GM12878 (cell line): ENCODE results near the gene SSU72. TPM values are rescaled to one million over a fixed set of nuclear protein-coding genes. Genes with fewer than 3 reads are reported as not detected.
A peak's percentile ranks its signal among the peaks of the same experiment; 100 is the strongest.

Source experiments
- ATAC-seq: fragments of 200-7000 bp; cut with Tn5 transposase; 3 replicates; pipeline ENCODE4 v1.9.1; 2020; ENCODE audit warnings: mild to moderate bottlenecking, moderate library complexity
- BruUV-seq: library from RNA; stranded (reverse); fragments of 400-500 nt; replicated peaks from 2 replicates; lab custom pipeline; 2021; lab: Mats Ljungman, UMichigan
- CTCF ChIA-PET: fragments of 300-600 bp; sonication (Branson Sonifier 250); formaldehyde crosslinking; extraction: SDS; loops from one replicate; lab custom pipeline; 2021; ENCODE audit warnings: inconsistent platforms; lab: Yijun Ruan, JAX
- POLR2A ChIA-PET: fragments of 350-600 bp; formaldehyde crosslinking; extraction: SDS; loops from one replicate; lab custom pipeline; 2021; ENCODE audit warnings: inconsistent platforms; lab: Charles Lee
- RAD21 ChIA-PET: fragments of 300-600 bp; sonication (Branson Sonifier 250); formaldehyde crosslinking; loops from one replicate; lab custom pipeline; 2023; ENCODE audit warnings: antibody characterized with exemption; ENCODE audit not compliant: unreplicated experiment; lab: Charles Lee
- SMC1A ChIA-PET: fragments of 300-600 bp; sonication (Branson Sonifier 250); formaldehyde crosslinking; loops from one replicate; lab custom pipeline; 2023; ENCODE audit not compliant: unreplicated experiment, uncharacterized antibody; lab: Charles Lee
- DNase-seq: peaks from one replicate; pipeline ENCODE4 v3.0.0-alpha.2; 2011; ENCODE audit warnings: low read depth, low spot score
- FAIRE-seq: peaks from 3 replicates; lab custom pipeline; 2011; peaks lifted over from hg19 to GRCh38; lab: Jason Lieb, UNC
- H2AFZ ChIP-seq: 2 replicates; pipeline ENCODE4 v1.6.0; 2011; ENCODE audit warnings: low read depth, low read length, control low read depth; ENCODE audit not compliant: control insufficient read depth
- H3K27ac ChIP-seq: 2 replicates; pipeline ENCODE4 v1.5.1; 2011; ENCODE audit warnings: control low read depth; ENCODE audit not compliant: control insufficient read depth, insufficient read depth
- H3K27me3 ChIP-seq, 2 experiments: replicated peaks in 1 of 2; 2 replicates each; pipeline versions ENCODE4 v1.6.0 to v1.6.1; 2011; ENCODE audit warnings: low read length in 1 of 2; ENCODE audit not compliant: control insufficient read depth in 2 of 2, insufficient read depth in 2 of 2
- H3K36me3 ChIP-seq, 2 experiments: 2 replicates each; pipeline ENCODE4 v1.5.1; 2011; ENCODE audit warnings: low read length in 1 of 2; ENCODE audit not compliant: control insufficient read depth in 2 of 2, insufficient read depth in 2 of 2
- H3K4me1 ChIP-seq: 2 replicates; pipeline ENCODE4 v1.6.1; 2011; ENCODE audit warnings: mild to moderate bottlenecking, low read length, moderate library complexity, mixed read lengths; ENCODE audit not compliant: control insufficient read depth, insufficient read depth
- H3K4me2 ChIP-seq: 2 replicates; pipeline ENCODE4 v1.6.0; 2011; ENCODE audit warnings: control low read depth; ENCODE audit not compliant: control insufficient read depth, insufficient read depth
- H3K4me3 ChIP-seq: fragments of 200-600 bp; sonication (generic); 2 replicates; pipeline ENCODE4 v1.5.1; 2016
- H3K79me2 ChIP-seq: 2 replicates; pipeline ENCODE4 v1.6.0; 2011; ENCODE audit warnings: low read length; ENCODE audit not compliant: control insufficient read depth, insufficient read depth
- H3K9ac ChIP-seq: 2 replicates; pipeline ENCODE4 v1.8.0; 2011; ENCODE audit warnings: low read length, control low read depth, mixed read lengths; ENCODE audit not compliant: control insufficient read depth, insufficient read depth
- H3K9me3 ChIP-seq: replicated peaks from 3 replicates; pipeline ENCODE4 v1.5.1; 2011; ENCODE audit warnings: mild to moderate bottlenecking, low read length; ENCODE audit not compliant: control insufficient read depth, insufficient read depth
- H4K20me1 ChIP-seq: 2 replicates; pipeline ENCODE4 v1.6.0; 2011; ENCODE audit not compliant: control insufficient read depth, insufficient read depth
- ATF7 ChIP-seq: fragments of 450-650 bp; IDR thresholded peaks from 2 replicates; pipeline ENCODE4 v1.6.1; 2016; ENCODE audit warnings: low read depth, mild to moderate bottlenecking
- CREM ChIP-seq: IDR thresholded peaks from 2 replicates; pipeline ENCODE4 v1.6.1; 2014; ENCODE audit warnings: antibody characterized with exemption, low read depth
- EED ChIP-seq: sonication (generic); IDR thresholded peaks from 2 replicates; pipeline ENCODE4 v1.6.1; 2016; ENCODE audit warnings: antibody characterized with exemption, low read depth
- EP300 ChIP-seq, 2 experiments: fragments of 150-350 bp in 1 of 2; IDR thresholded peaks; 2 replicates each; pipeline ENCODE4 v1.6.1; 2011 to 2012; ENCODE audit warnings: low read depth in 2 of 2, low read length in 2 of 2, borderline replicate concordance in 1 of 2, improper control_type of control experiment in 1 of 2, inconsistent platforms in 1 of 2; ENCODE audit not compliant: control insufficient read depth in 1 of 2
- ETV6 ChIP-seq, 2 experiments: fragments of 450-650 bp in 1 of 2; IDR thresholded peaks in 1 of 2; conservative IDR thresholded peaks in 1 of 2; 2 replicates each; pipeline ENCODE4 v1.6.1; 2014; ENCODE audit warnings: antibody characterized with exemption in 1 of 2, borderline replicate concordance in 1 of 2, low read depth in 1 of 2, mild to moderate bottlenecking in 1 of 2, moderate library complexity in 1 of 2
- EZH2 ChIP-seq: IDR thresholded peaks from 2 replicates; pipeline ENCODE4 v1.6.1; 2012; ENCODE audit warnings: low read depth, mild to moderate bottlenecking, control low read depth, inconsistent platforms, low read length, borderline replicate concordance; ENCODE audit not compliant: control insufficient read depth
- FOS ChIP-seq: IDR thresholded peaks from 3 replicates; pipeline ENCODE4 v1.6.1; 2011; ENCODE audit warnings: borderline replicate concordance; ENCODE audit not compliant: insufficient read length; ENCODE audit errors: extremely low read depth
- FOXM1 ChIP-seq: IDR thresholded peaks from 2 replicates; pipeline ENCODE4 v1.6.1; 2012; ENCODE audit warnings: low read depth, mild to moderate bottlenecking, inconsistent platforms, low read length, moderate library complexity
- IRF4 ChIP-seq: IDR thresholded peaks from 2 replicates; pipeline ENCODE4 v1.6.1; 2011; ENCODE audit warnings: low read depth, low read length
- JUNB ChIP-seq: IDR thresholded peaks from 2 replicates; pipeline ENCODE4 v1.6.1; 2016; ENCODE audit warnings: antibody characterized with exemption, mild to moderate bottlenecking
- MEF2A ChIP-seq: IDR thresholded peaks from 2 replicates; pipeline ENCODE4 v1.6.1; 2011; ENCODE audit warnings: low read depth, mild to moderate bottlenecking, low read length, moderate library complexity; ENCODE audit not compliant: insufficient read depth
- MEF2B ChIP-seq: fragments of 450-650 bp; IDR thresholded peaks from 2 replicates; pipeline ENCODE4 v1.6.1; 2018; ENCODE audit warnings: mild to moderate bottlenecking, moderate library complexity; ENCODE audit not compliant: partially characterized antibody, poor library complexity, severe bottlenecking
- PBX3 ChIP-seq: IDR thresholded peaks from 2 replicates; pipeline ENCODE4 v1.6.1; 2011; ENCODE audit warnings: mild to moderate bottlenecking, low read depth, low read length, moderate library complexity; ENCODE audit not compliant: insufficient replicate concordance
- POLR2AphosphoS5 ChIP-seq: IDR thresholded peaks from 2 replicates; pipeline ENCODE4 v1.6.1; 2011; ENCODE audit warnings: mild to moderate bottlenecking, low read length, inconsistent platforms
- RFX5 ChIP-seq: IDR thresholded peaks from 2 replicates; pipeline ENCODE4 v1.6.1; 2011; ENCODE audit warnings: low read depth, low read length, improper control_type of control experiment
- SMAD1 ChIP-seq: fragments of 450-650 bp; IDR thresholded peaks from 2 replicates; pipeline ENCODE4 v1.6.1; 2018; ENCODE audit warnings: mild to moderate bottlenecking, low read depth; ENCODE audit not compliant: partially characterized antibody
- SMC3 ChIP-seq: IDR thresholded peaks from 2 replicates; pipeline ENCODE4 v1.6.1; 2011; ENCODE audit warnings: low read length, improper control_type of control experiment, borderline replicate concordance
- SPI1 ChIP-seq: IDR thresholded peaks from 2 replicates; pipeline ENCODE4 v1.6.1; 2011; ENCODE audit warnings: low read depth, mild to moderate bottlenecking, low read length, moderate library complexity, borderline replicate concordance; ENCODE audit not compliant: insufficient read depth
- SUZ12 ChIP-seq: fragments of 200-600 bp; sonication (generic); IDR thresholded peaks from one replicate; pipeline ENCODE4 v1.6.1; 2018; ENCODE audit warnings: antibody characterized with exemption, mild to moderate bottlenecking; ENCODE audit not compliant: unreplicated experiment
- TCF12 ChIP-seq: IDR thresholded peaks from 2 replicates; pipeline ENCODE4 v1.6.1; 2011; ENCODE audit warnings: low read depth, mild to moderate bottlenecking, low read length
- TCF3 ChIP-seq: IDR thresholded peaks from 2 replicates; pipeline ENCODE4 v1.6.1; 2012; ENCODE audit warnings: low read depth, mild to moderate bottlenecking, low read length, borderline replicate concordance; ENCODE audit not compliant: insufficient read depth
- YY1 ChIP-seq: IDR thresholded peaks from 2 replicates; pipeline ENCODE4 v1.6.1; 2011; ENCODE audit warnings: low read depth, mild to moderate bottlenecking, low read length
- ZNF207 ChIP-seq: fragments of 450-650 bp; IDR thresholded peaks from 2 replicates; pipeline ENCODE4 v1.6.1; 2014; ENCODE audit warnings: antibody characterized with exemption, mild to moderate bottlenecking, borderline replicate concordance
- WGBS: methylation state at CpG from one replicate; pipeline ENCODE4 v1.1.6; 2016; ENCODE audit warnings: low lambda C conversion rate; ENCODE audit not compliant: insufficient replicate concordance, insufficient coverage; ENCODE audit errors: missing lambda C conversion rate; 5-methylcytosine and 5-hydroxymethylcytosine counted together
- in situ Hi-C: fragments of 300-500 bp; cut with MboI; formaldehyde crosslinking; loops from 9 replicates; pipeline ENCODE4 v1.14.3; 2018; ENCODE audit warnings: mixed read lengths
- intact Hi-C: fragments of 100-400 bp; cut with micrococcal nuclease; formaldehyde crosslinking; loops from one replicate; pipeline ENCODE4 v1.14.2; 2022; ENCODE audit not compliant: unreplicated experiment
- polyA plus RNA-seq, 11 experiments: library from polyadenylated mRNA; depleted of rRNA in 4 of 11; unstranded in 6 of 11; stranded (reverse) in 5 of 11; fragments of >200 nt; fragmentation: Nextera tagmentation in 4 of 11; fragmentation: Illumina TruSeq in 1 of 11; extraction: Ambion mirVana in 4 of 11; extraction: Trizol in 1 of 11; gene quantifications; 1 replicate in 1 of 11; 2 replicates in 10 of 11; pipeline versions ENCODE4 v1.2.1 to v1.2.3, GENCODE V29; 2011 to 2016; ENCODE audit warnings: inconsistent platforms in 2 of 11, missing spikeins in 2 of 11, low read depth in 1 of 11
- total RNA-seq, 4 experiments: library from RNA; depleted of rRNA in 3 of 4; stranded (reverse); fragments of >200 nt in 3 of 4; fragmentation: Illumina TruSeq in 1 of 4; extraction: Trizol in 1 of 4; gene quantifications; 2 replicates each; pipeline versions ENCODE4 v1.2.1 to v1.2.3, GENCODE V29; 2013 to 2021

SSU72 gene
- total and polyA plus RNA-seq, 10 of the 15 experiments (the other 5 are each of a cell fraction or from before 2014, with no cell fraction given) = 28.6 to 172 (median 67.7) TPM

GRCh38 chr1:1602304-1602967, 27.8 kb upstream of the SSU72 start:
- Histone ChIP-seq H3K79me2 (no peaks in the 10 kb centered on the region), H3K27ac (peak overlapping the region; percentile 43; the same call in 1 of the 2 replicates), H2AFZ (no peak overlapping the region), H3K4me1 (peaks cover 40% of the 10 kb centered on the region), H3K36me3 (no peaks in the 10 kb centered on the region), H3K9me3 (no peaks in the 10 kb centered on the region), H3K4me3 (no peak overlapping the region), H4K20me1 (no peaks in the 10 kb centered on the region), H3K4me2 (peak overlapping the region; percentile 71), H3K9ac (no peak overlapping the region), H3K27me3 (no peaks in the 10 kb centered on the region; a peak in 2 of 4 replicates)
- intact Hi-C loops = no loop called here
- 21% methylated on average over 17 of the region's 18 CpGs for WGBS
- ATAC-seq (peak; percentile 61), DNase-seq (no peak), FAIRE-seq (peak; percentile 73)
- RAD21 ChIA-PET = no interaction called here
- in situ Hi-C loops = no loop called here
- no TSS peak for BruUV-seq
- CTCF ChIA-PET = interaction anchor here (1.0 kb wide), 1 partner anchor 32 kb away, joined by 5 read pairs; no protein-coding TSS in a partner anchor
- SMC1A ChIA-PET = interaction anchor here (1.2 to 1.5 kb wide), 2 partner anchors 12 to 26 kb away, joined by 3 to 9 read pairs; no protein-coding TSS in a partner anchor
- peak; percentile 34; the same call in 1 of the 2 replicates for TF ChIP-seq CREM
- peak; percentile 21; the same call in 1 of the 2 replicates for TF ChIP-seq ATF7
- TF ChIP-seq ETV6 (conservative IDR thresholded peaks at IDR 0.05 in 1 of 2, IDR thresholded peaks at IDR 0.05 in 1 of 2; ENCODE audit: borderline replicate concordance in 1 of 2, low read depth in 1 of 2) = no peak
- no peak for TF ChIP-seq PBX3
- 0 out of 2 replicates have a peak, but pooled peaks have one; percentile 17 for TF ChIP-seq IRF4
- TF ChIP-seq ZNF207 = no peak
- no peak for TF ChIP-seq RFX5
- no peak for TF ChIP-seq SMAD1
- TF ChIP-seq SMC3 = no peak
- no peak for TF ChIP-seq FOS
- TF ChIP-seq JUNB = peak; percentile 36; the same call in 1 of the 2 replicates
- no peak for TF ChIP-seq EZH2
- TF ChIP-seq SUZ12 = no peak
- TF ChIP-seq TCF12 = 0 out of 2 replicates have a peak, but pooled peaks have one; percentile 44
- TF ChIP-seq MEF2A = peak; percentile 93
- TF ChIP-seq POLR2AphosphoS5 = no peak
- TF ChIP-seq SPI1 = 0 out of 2 replicates have a peak, but pooled peaks have one; percentile 12
- 0 out of 2 replicates have a peak, but pooled peaks have one; percentile 17 for TF ChIP-seq EED
- TF ChIP-seq EP300 (IDR thresholded peaks at IDR 0.05; ENCODE audit: borderline replicate concordance in 1 of 2, control insufficient read depth in 1 of 2, low read depth in 2 of 2, low read length in 2 of 2) = no peak
- TF ChIP-seq TCF3 = 0 out of 2 replicates have a peak, but pooled peaks have one; percentile 45
- no peak for TF ChIP-seq FOXM1
- TF ChIP-seq YY1 = no peak
- TF ChIP-seq MEF2B = peak; percentile 61
- POLR2A ChIA-PET = no interaction called here
